Mesodermal cell (in vitro differentiated cells): ENCODE data around the gene KIAA1217.

Source experiments
- H3K27ac ChIP-seq: 2 replicates; pipeline ENCODE4 v1.7.0; 2013; ENCODE audit warnings: mild to moderate bottlenecking, low read depth, low read length, moderate library complexity; ENCODE audit not compliant: severe bottlenecking
- H3K36me3 ChIP-seq: 2 replicates; pipeline ENCODE4 v1.7.1; 2013; ENCODE audit warnings: mild to moderate bottlenecking, low read length, moderate library complexity; ENCODE audit not compliant: control insufficient read depth, insufficient read depth
- H3K4me1 ChIP-seq: one replicate; pipeline ENCODE4 v1.7.1; 2013; ENCODE audit warnings: mild to moderate bottlenecking, low read length; ENCODE audit not compliant: insufficient read depth, control insufficient read depth, poor library complexity, severe bottlenecking
- H3K4me3 ChIP-seq: 2 replicates; pipeline ENCODE4 v1.7.0; 2013; ENCODE audit warnings: low read length, control low read depth, mild to moderate bottlenecking; ENCODE audit not compliant: insufficient read depth, poor library complexity, severe bottlenecking; ENCODE audit errors: extremely low read depth
- H3K9me3 ChIP-seq: 2 replicates; pipeline ENCODE4 v1.7.1; 2013; ENCODE audit warnings: mild to moderate bottlenecking, low read length, moderate library complexity; ENCODE audit not compliant: control insufficient read depth
- WGBS, 2 experiments: methylation state at CpG; one replicate each; pipeline ENCODE4 v1.1.5; 2013; ENCODE audit warnings: missing lambda C conversion rate in 2 of 2; ENCODE audit not compliant: insufficient coverage in 2 of 2; 5-methylcytosine and 5-hydroxymethylcytosine counted together

KIAA1217 gene

DNA sequence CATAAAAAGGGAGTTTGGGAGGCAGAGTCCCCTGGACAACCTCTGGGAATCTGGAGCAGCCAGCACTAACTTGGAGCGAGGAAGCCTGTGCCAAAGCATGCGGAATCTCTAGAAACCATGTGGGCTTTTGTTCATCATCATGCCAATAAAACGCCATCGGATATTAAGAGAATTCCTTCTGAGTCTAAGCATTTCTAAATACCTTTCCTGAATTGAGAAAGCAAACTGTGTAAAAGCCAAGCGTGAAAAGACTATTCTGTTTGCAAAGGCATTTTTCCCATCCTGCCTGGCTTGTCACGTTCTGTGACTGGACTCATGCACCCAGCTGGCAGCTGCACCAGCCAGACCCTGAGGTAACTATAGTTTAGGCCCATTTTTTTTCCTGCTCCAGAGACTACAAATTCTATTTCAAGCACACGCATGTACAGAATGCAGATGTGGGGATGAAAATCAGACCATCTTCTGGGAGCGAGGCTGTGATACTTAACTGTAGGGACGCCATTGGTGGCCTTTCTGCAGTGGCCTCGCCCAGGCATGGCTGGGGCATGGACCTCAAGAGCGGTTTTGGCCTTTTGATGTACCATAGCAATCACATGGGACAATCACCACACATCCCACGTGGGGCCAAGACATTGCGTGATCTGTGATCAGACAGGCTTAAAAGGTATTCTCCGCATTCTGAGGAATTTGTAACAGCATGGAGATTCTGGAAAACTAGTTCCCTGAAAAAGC is 218.9 kb downstream of the KIAA1217 start:
- Histone ChIP-seq H3K9me3 (no peaks in the 10 kb centered on the region), H3K4me3 (no peak overlapping the region), H3K4me1 (no peaks in the 10 kb centered on the region), H3K27ac (no peak overlapping the region), H3K36me3 (no peaks in the 10 kb centered on the region)
- 93 to 98% methylated on average over 10 to 12 of the region's 14 CpGs for WGBS, 2 experiments

DNA sequence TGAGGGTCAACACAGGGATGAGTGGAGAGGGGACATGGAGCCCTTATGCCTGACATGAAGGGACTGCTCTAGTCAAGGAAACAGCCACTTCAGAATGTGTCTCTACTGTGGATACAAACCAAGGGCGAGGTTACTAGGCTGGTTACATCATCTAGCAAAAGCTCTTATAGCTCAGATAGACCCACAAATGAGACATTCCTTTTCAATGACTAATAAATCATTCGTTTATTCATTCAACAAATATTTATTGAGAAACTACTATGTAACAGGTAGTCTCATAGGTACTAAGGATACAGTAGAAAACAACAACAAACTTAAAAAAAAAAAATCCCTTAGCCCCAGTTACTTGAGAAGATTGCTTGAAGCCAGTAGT is 219.5 kb downstream of the KIAA1217 start:
- H3K9me3 ChIP-seq, result no peaks in the 10 kb centered on the region
- H3K4me3 ChIP-seq, result no peak overlapping the region
- H3K4me1 ChIP-seq, result no peaks in the 10 kb centered on the region
- WGBS, 2 experiments, result 100% methylated on average over 1 of the region's 2 CpGs; no CpG with 5 or more reads in 1 of the 2 experiments
- H3K36me3 ChIP-seq, result peaks cover 2% of the 10 kb centered on the region
- H3K27ac ChIP-seq, result no peak overlapping the region

DNA sequence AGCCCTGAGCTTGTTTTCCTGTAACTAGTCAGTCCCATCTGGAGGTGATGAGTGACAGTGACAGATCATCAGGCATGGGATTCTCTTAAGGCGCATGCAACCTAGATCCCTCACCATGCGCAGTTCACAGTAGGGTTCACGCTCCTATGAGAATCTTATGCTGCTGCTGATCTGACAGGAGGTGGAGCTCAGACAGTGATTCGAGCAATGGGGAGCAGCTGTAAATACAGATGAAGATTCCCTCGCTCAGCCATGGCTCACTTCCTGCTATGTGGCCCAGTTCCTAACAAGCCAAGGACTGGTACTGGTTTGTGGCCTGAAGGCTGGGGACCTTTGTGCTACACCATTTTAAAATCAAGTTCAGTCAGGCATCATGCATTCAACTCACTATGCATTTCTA is 221.7 kb downstream of the KIAA1217 start:
- Histone ChIP-seq H3K4me3 (no peak overlapping the region), H3K9me3 (no peaks in the 10 kb centered on the region), H3K27ac (no peak overlapping the region), H3K36me3 (peaks cover 5% of the 10 kb centered on the region), H3K4me1 (no peaks in the 10 kb centered on the region)
- 95 to 97% methylated on average over 5 of the region's 5 CpGs for WGBS, 2 experiments

DNA sequence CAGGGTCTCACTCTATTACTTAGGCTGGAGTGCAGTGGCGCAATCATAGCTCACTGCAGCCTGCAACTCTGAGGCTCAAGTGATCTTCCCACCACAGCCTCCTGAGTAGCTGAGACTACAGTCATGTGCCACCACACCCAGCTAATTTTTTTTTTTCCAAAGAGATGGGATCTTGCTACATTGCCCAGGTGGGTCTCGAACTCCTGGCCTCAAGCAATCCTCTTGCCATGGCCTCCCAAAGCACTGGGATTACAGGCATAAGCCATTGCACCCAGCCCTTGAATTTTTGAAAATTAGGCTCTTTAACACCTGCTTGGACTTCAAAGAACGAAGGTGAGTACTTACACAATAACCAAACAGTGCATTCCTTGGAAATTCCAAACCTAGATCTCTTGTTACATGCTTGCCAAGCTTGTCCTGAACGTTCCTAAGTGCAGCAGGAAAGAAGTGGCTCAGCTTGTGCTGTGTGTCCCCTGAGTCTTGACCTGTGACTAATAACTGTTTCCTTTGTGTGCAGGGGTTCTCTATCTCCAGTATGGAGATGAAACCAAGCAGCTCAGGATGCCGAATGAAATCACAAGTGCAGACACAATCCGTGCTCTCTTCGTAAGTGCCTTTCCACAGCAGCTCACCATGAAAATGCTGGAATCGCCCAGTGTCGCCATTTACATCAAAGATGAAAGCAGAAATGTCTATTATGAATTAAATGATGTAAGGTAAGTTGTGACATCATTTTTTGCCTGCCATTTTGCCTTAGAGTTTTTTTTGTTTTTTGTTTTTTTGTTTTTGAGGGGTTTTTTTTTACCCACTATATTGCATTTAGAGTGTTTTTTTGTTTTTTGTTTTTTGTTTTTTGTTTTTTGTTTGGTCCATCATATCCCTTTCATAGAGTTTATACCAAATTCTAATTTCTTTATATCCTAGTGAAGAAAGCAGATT is 223.8 kb downstream of the KIAA1217 start:
- Histone ChIP-seq H3K27ac (no peak overlapping the region), H3K4me3 (no peak overlapping the region), H3K4me1 (no peaks in the 10 kb centered on the region), H3K36me3 (peaks cover 5% of the 10 kb centered on the region), H3K9me3 (no peaks in the 10 kb centered on the region)
- WGBS, 2 experiments, result 91% methylated on average over 9 of the region's 9 CpGs

DNA sequence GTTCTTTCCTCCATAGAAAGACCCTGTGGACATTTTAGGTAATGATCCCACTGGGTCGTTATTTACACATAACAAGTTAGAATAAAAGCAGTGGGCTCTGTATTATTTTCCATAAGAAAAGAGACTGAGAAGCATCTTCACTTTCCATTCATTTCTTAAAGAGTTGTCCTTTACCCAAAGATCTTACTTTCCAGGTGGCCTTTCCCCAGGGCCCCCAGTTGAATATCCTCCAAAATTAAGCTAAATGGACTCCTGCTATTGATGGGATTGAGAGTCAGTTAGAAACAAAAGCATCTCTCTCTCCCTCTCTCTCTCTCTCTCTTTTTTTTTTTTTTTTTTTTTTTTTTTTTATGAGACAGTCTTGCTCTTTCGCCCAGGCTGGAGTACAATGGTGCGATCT is 224.8 kb downstream of the KIAA1217 start:
- Histone ChIP-seq H3K4me3 (no peak overlapping the region), H3K4me1 (no peaks in the 10 kb centered on the region), H3K27ac (no peak overlapping the region), H3K9me3 (no peaks in the 10 kb centered on the region), H3K36me3 (peaks cover 5% of the 10 kb centered on the region)
- no CpG with 5 or more reads among the region's 3 CpGs for WGBS, 2 experiments

DNA sequence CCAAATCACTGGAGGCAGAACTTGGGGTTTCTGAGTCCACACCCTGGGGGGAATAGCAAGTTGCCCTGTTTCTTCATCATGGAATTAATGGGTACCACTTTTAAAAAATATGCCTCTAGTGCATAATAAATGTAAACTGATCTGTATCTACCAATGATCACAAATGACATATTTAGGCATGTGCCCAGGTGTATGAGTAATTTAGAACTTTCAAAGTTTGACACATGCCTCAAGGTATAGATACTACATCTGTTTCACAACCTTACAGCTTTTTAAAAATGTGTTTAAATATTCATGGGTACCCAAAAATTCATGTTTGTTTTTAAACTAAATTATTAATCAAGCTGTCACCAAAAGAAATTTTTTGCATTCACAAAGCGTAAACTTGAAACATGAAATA is 226.0 kb downstream of the KIAA1217 start:
- Histone ChIP-seq H3K9me3 (no peaks in the 10 kb centered on the region), H3K4me3 (no peak overlapping the region), H3K27ac (no peak overlapping the region), H3K4me1 (no peaks in the 10 kb centered on the region), H3K36me3 (peaks cover 5% of the 10 kb centered on the region)
- WGBS, 2 experiments, result no CpG with 5 or more reads among the region's 1 CpG

DNA sequence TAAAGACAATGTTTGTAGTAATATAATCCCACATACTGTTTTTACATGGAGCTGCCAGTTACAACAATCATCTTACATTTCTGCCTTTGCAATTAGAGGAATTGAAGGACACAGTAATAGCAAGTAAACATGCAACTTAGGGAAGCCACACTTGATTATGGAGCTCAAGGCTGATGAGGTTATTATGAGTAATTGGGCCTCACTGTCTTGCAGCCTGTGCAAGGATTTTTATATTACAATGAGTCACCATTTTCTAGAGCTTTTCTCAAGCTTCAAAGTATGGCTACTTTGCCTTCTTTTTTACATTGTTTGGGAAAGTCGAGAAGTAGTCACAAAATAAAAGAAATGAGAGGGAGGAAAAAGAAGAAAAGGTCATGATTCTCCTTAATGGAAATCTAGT is 226.4 kb downstream of the KIAA1217 start:
- H3K27ac ChIP-seq, result no peak overlapping the region
- no peaks in the 10 kb centered on the region for H3K9me3 ChIP-seq
- WGBS, 2 experiments, result 89% methylated on average over 1 of the region's 1 CpG; no CpG with 5 or more reads in 1 of the 2 experiments
- no peaks in the 10 kb centered on the region for H3K4me1 ChIP-seq
- no peak overlapping the region for H3K4me3 ChIP-seq
- peaks cover 5% of the 10 kb centered on the region for H3K36me3 ChIP-seq

DNA sequence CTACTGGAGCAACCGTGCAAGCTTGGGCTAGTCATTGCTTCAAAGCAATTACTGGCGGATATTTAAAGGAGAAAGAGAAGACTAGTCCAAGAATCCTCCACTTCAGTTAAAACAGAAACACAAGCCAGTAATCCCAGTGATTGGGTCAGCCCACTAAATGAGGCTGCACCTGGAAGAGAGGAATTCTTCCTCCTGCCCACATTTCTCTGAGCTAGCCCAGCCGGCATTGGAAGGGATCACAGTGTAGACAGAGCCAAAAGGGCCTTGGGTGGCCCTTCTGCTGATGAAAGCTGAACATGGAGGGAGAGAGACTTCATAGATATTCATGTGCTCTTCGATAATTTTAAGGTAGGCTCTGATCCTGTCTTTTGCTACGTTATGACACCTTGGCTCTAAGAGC is 228.4 kb downstream of the KIAA1217 start:
- Histone ChIP-seq H3K27ac (no peak overlapping the region), H3K9me3 (no peaks in the 10 kb centered on the region), H3K4me3 (no peak overlapping the region), H3K4me1 (peaks cover 9% of the 10 kb centered on the region), H3K36me3 (peaks cover 5% of the 10 kb centered on the region)
- WGBS, 2 experiments, result 100% methylated on average over 1 to 2 of the region's 5 CpGs

DNA sequence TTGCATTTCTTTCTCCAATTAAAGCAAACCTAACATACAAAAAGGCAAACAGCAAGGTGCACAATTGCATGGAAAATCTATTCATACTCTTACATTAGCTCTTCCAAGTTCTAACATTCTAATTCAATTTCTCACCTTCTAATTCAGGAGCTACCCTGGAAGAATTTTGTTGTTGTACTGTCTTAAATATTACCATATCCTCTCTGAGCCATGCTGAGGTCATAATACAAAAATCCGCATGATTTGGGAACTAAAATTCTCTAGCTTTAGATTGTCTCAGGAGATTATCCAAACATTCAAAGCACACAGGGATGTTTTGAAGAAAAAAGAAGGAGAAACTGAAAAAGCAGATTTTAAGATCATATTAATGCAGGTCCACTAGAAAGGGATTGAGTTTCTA is 229.9 kb downstream of the KIAA1217 start:
- no peaks in the 10 kb centered on the region for H3K9me3 ChIP-seq
- no CpG with 5 or more reads among the region's 1 CpG for WGBS, 2 experiments
- H3K4me3 ChIP-seq, result no peak overlapping the region
- peaks cover 9% of the 10 kb centered on the region for H3K4me1 ChIP-seq
- H3K36me3 ChIP-seq, result no peaks in the 10 kb centered on the region
- no peak overlapping the region for H3K27ac ChIP-seq

DNA sequence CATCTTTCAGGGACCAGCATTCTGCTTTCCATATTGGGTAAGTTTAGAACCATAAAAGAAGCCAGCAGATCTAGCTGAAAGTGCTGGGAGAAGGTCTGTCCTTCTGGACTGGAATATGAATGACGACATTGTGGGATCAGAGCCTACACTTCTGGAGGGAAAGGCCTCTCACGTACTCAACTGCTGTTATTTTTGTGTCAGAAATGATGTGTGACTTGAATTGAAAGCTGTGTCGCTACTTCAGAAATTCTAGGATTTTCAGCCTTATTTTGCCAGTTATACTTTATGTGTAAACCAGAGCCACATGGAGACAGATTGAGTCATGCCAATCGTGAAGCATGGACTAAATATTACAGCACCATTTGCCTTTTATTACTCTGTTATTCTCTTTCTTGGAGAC is 231.0 kb downstream of the KIAA1217 start:
- WGBS, 2 experiments, result 89 to 96% methylated on average over 3 of the region's 4 CpGs
- Histone ChIP-seq H3K4me1 (peaks cover 9% of the 10 kb centered on the region), H3K27ac (no peak overlapping the region), H3K4me3 (no peak overlapping the region), H3K9me3 (no peaks in the 10 kb centered on the region), H3K36me3 (no peaks in the 10 kb centered on the region)
